Glomerular visceral epithelial cell (primary cell): ENCODE results near the gene ZNF615.
"Not testable (repeated sequence)": the region's sequence is repeated elsewhere in the genome, so short reads cannot be mapped to it uniquely, and the experiment has no call there.

Source experiments
- DNase-seq: peaks from one replicate; pipeline ENCODE4 v3.0.0-alpha.2; 2016; ENCODE audit errors: extremely low spot score

The ZNF615 gene

GRCh38 chr19:52007806-52008557 is at the start of gene ZNF615:
Gene ZNF615, minus strand, starts transcription at chr19:52008211. Its CDS starts 4,500 bp downstream, at chr19:52003711.
- DNase-seq, result peak; percentile 83

- DNase-seq, result not testable (repeated sequence)
These were observed 48.5 kb upstream of the ZNF615 start for GRCh38 chr19:52056480-52056879.

GRCh38 chr19:52051736-52052135 is 43.7 kb upstream of the ZNF615 start:
- not testable (repeated sequence) for DNase-seq

GRCh38 chr19:52048555-52049501 is 40.8 kb upstream of the ZNF615 start, which contains the start of gene ZNF432:
Gene ZNF432, minus strand, starts transcription at chr19:52048838. Its CDS starts 1,970 bp downstream, at chr19:52046868.
- DNase-seq, result peak; percentile 85

GRCh38 chr19:52039169-52039568 is 31.2 kb upstream of the ZNF615 start:
- DNase-seq, result no peak

GRCh38 chr19:52034051-52034728 is 26.2 kb upstream of the ZNF615 start:
- DNase-seq, result no peak

GRCh38 chr19:52028780-52029123 is 20.7 kb upstream of the ZNF615 start:
- DNase-seq, result no peak

- DNase-seq, result peak; percentile 83
These were observed 20.2 kb upstream of the ZNF615 start, which contains the start of gene ZNF614 for GRCh38 chr19:52028027-52028779. Gene ZNF614, minus strand, starts transcription at chr19:52028379. Its CDS starts 2,634 bp downstream, at chr19:52025745.

GRCh38 chr19:52026255-52026990 is 18.4 kb upstream of the ZNF615 start:
- DNase-seq, result not testable (repeated sequence)

- DNase-seq, result not testable (repeated sequence)
These were observed 16.5 kb upstream of the ZNF615 start for GRCh38 chr19:52024478-52024877.

GRCh38 chr19:52022193-52022592 is 14.2 kb upstream of the ZNF615 start:
- DNase-seq, result no peak

GRCh38 chr19:52020506-52020905 is 12.5 kb upstream of the ZNF615 start:
- DNase-seq, result no peak

GRCh38 chr19:52010674-52011073 is 2.7 kb upstream of the ZNF615 start:
- DNase-seq, result no peak

GRCh38 chr19:52007451-52007805 is 583 bp downstream of the ZNF615 start:
- DNase-seq, result no peak

- no peak for DNase-seq
These were observed 13.9 kb downstream of the ZNF615 start for GRCh38 chr19:51994048-51994644.

GRCh38 chr19:51993422-51993821 is 14.6 kb downstream of the ZNF615 start:
- DNase-seq, result no peak

- peak; percentile 93 for DNase-seq
These were observed 21.4 kb downstream of the ZNF615 start, which contains the start of gene ZNF350 for GRCh38 chr19:51986309-51987291. Gene ZNF350, minus strand, starts transcription at chr19:51986840. Its CDS starts 12,480 bp downstream, at chr19:51974360.

GRCh38 chr19:51983361-51983760 is 24.6 kb downstream of the ZNF615 start:
- no peak for DNase-seq

GRCh38 chr19:51980926-51981325 is 27.1 kb downstream of the ZNF615 start:
- DNase-seq, result not testable (repeated sequence)
